Ascending aorta (tissue), 2 donors: ENCODE measurements around the gene TCF4. TPM values are rescaled to one million over a fixed set of nuclear protein-coding genes. Genes with fewer than 3 reads are reported as not detected.

Experiments
- DNase-seq, 2 donors: peaks; one replicate each; pipeline ENCODE4 v3.0.0-alpha.2; 2019; ENCODE audit warnings: low spot score in 2 of 2
- H3K27ac ChIP-seq, 2 donors: fragments of 200-600 bp; sonication (generic); one replicate each; pipeline ENCODE4 v1.5.1; 2016 to 2017; ENCODE audit warnings: mild to moderate bottlenecking in 1 of 2
- H3K27me3 ChIP-seq: fragments of 200-600 bp; sonication (generic); one replicate; pipeline ENCODE4 v1.5.1; 2017
- H3K36me3 ChIP-seq, 2 donors: fragments of 200-600 bp; sonication (generic); one replicate each; pipeline ENCODE4 v1.5.1; 2016
- H3K4me1 ChIP-seq, 2 donors: fragments of 200-600 bp; sonication (generic); one replicate each; pipeline ENCODE4 v1.5.1; 2016 to 2017; ENCODE audit warnings: mild to moderate bottlenecking in 1 of 2
- H3K4me3 ChIP-seq, 2 donors: fragments of 200-600 bp; sonication (generic); one replicate each; pipeline ENCODE4 v1.5.1; 2016 to 2017; ENCODE audit warnings: mild to moderate bottlenecking in 1 of 2
- H3K9me3 ChIP-seq, 2 donors: fragments of 200-600 bp; sonication (generic); one replicate each; pipeline ENCODE4 v1.5.1; 2016
- intact Hi-C: fragments of 100-400 bp; cut with DNase I; formaldehyde crosslinking; loops from one replicate; pipeline ENCODE4 v1.15.1; 2023
- total RNA-seq: library from RNA; depleted of rRNA; stranded (reverse); fragments of >200 nt; gene quantifications from one replicate; pipeline ENCODE4 v1.1.0, GENCODE V29; 2016
- TF ChIP-seq, protein P1 (sequence below), 3 experiments: fragments of 200-600 bp in 2 of 3; fragments of 450-650 bp in 1 of 3; sonication (generic) in 2 of 3; IDR thresholded peaks; one replicate each; pipeline ENCODE4 v1.5.1; 2016 to 2019; ENCODE audit warnings: antibody characterized with exemption in 3 of 3, mild to moderate bottlenecking in 1 of 3, moderate library complexity in 1 of 3

TCF4 gene
- total RNA-seq, 1 donor from 2014 or later: 180 TPM

DNA sequence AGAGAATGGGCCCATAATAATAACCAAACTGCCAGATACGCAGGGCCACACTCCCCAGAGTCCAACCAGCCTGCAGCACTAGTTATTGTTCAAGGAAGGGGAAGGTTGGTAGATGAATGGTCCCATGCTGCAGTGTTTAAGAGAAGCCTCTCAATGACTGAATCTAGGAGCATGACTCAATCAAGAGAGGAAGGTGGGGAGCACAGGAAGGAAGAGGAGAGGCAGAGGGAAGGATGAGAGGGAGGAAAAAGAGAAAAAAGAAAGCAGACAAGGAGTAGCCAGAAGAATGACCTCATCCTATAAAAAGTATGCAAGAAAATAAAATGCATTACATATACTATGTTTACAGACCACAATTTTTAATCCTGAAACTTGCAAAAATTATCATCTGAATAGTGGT, 174.5 kb downstream of the TCF4 start:
- TF ChIP-seq, protein P1, sequence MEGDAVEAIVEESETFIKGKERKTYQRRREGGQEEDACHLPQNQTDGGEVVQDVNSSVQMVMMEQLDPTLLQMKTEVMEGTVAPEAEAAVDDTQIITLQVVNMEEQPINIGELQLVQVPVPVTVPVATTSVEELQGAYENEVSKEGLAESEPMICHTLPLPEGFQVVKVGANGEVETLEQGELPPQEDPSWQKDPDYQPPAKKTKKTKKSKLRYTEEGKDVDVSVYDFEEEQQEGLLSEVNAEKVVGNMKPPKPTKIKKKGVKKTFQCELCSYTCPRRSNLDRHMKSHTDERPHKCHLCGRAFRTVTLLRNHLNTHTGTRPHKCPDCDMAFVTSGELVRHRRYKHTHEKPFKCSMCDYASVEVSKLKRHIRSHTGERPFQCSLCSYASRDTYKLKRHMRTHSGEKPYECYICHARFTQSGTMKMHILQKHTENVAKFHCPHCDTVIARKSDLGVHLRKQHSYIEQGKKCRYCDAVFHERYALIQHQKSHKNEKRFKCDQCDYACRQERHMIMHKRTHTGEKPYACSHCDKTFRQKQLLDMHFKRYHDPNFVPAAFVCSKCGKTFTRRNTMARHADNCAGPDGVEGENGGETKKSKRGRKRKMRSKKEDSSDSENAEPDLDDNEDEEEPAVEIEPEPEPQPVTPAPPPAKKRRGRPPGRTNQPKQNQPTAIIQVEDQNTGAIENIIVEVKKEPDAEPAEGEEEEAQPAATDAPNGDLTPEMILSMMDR (IDR thresholded peaks at IDR 0.05): no peak
- no peaks in the 10 kb centered on the region for H3K36me3 ChIP-seq
- no peaks in the 10 kb centered on the region for H3K27me3 ChIP-seq
- H3K27ac ChIP-seq: no peak overlapping the region
- DNase-seq: no peak
- H3K4me1 ChIP-seq: no peaks in the 10 kb centered on the region
- H3K4me3 ChIP-seq: no peak overlapping the region
- intact Hi-C loops: no loop called here
- no peaks in the 10 kb centered on the region for H3K9me3 ChIP-seq

DNA sequence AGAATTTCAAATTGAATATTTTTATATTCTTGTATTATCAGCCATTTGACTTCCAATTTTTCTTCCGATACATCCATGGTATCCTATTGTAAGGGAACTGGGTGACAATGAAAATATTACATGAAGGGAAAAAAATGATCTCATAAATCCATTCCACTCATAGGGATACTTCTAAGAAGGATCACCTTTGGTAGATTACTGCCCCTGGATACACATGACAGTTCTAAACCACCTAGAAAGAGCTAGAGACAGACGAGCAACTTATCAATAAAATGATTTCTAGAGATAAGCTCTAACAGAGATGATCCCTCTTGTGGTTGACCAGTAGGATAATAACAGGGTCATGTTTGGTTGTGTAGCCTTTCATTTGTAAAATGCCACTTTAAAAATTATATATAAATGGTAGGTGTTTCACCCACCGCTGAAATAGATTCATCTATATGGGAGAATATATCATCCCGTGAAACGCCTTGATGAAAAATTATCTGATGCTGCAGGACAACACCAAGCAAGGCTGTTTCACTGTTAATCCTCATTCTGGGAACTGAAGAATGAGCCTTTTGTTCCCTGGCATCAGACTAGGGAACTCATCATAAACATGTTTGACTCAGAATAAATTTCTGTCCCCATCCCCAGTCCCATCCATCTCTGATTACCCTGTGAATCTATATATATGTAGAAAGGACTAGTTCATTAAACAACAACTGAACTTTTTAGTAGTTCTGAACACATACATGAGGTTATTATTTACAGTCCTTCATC, 180.0 kb downstream of the TCF4 start:
- intact Hi-C loops: loop anchor here (10.0 kb wide), 1 partner anchor 457 kb away; no protein-coding TSS in a partner anchor
- Histone ChIP-seq H3K27ac (no peak overlapping the region), H3K4me1 (peaks cover 0 to 14% of the 10 kb centered on the region in 2 donors), H3K4me3 (no peak overlapping the region), H3K27me3 (no peaks in the 10 kb centered on the region), H3K36me3 (no peaks in the 10 kb centered on the region), H3K9me3 (no peaks in the 10 kb centered on the region)
- no peak for DNase-seq
- TF ChIP-seq, protein P1 (IDR thresholded peaks at IDR 0.05): no peak

GRCh38 chr18:55407191-55407590, 180.8 kb downstream of the TCF4 start:
- no peak overlapping the region for H3K27ac ChIP-seq
- intact Hi-C loops: loop anchor here (10.0 kb wide), 1 partner anchor 458 kb away; no protein-coding TSS in a partner anchor
- no peak for DNase-seq
- peaks cover 0 to 14% of the 10 kb centered on the region in 2 donors for H3K4me1 ChIP-seq
- H3K4me3 ChIP-seq: no peak overlapping the region
- TF ChIP-seq, protein P1 (IDR thresholded peaks at IDR 0.05): no peak
- H3K36me3 ChIP-seq: no peaks in the 10 kb centered on the region
- H3K9me3 ChIP-seq: no peaks in the 10 kb centered on the region
- H3K27me3 ChIP-seq: no peaks in the 10 kb centered on the region

DNA sequence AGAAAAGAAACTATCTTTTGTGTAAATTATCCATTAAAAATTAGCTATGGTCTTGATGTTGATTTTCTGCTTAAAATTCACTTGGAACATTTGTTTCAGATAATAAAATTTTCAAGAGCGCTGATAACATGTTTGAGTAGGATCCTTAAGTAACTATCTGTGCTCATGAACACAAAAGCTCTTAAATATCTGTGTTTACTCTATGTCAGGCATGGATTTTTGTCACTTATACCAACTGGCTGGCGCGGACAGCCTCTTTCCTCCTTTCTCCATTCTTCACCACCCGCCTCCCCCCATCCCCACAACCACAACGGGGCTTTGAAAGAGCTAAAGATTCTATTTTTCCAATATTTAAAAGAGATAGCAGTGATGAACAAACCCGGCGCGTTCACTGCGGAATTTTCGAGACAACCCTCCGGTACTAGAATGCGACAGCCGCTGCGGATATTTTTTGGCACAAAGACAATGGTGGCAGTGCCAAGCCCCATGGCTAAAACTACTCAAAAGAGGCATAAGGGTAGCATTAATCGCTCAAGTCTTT, 181.5 kb downstream of the TCF4 start:
- Histone ChIP-seq H3K4me3 (no peak overlapping the region), H3K4me1 (peaks cover 0 to 14% of the 10 kb centered on the region in 2 donors), H3K9me3 (no peaks in the 10 kb centered on the region), H3K36me3 (no peaks in the 10 kb centered on the region), H3K27ac (no peak overlapping the region), H3K27me3 (no peaks in the 10 kb centered on the region)
- intact Hi-C loops: loop anchor here (10.0 kb wide), 1 partner anchor 458 kb away; no protein-coding TSS in a partner anchor
- no peak for DNase-seq
- TF ChIP-seq, protein P1 (IDR thresholded peaks at IDR 0.05): no peak

DNA sequence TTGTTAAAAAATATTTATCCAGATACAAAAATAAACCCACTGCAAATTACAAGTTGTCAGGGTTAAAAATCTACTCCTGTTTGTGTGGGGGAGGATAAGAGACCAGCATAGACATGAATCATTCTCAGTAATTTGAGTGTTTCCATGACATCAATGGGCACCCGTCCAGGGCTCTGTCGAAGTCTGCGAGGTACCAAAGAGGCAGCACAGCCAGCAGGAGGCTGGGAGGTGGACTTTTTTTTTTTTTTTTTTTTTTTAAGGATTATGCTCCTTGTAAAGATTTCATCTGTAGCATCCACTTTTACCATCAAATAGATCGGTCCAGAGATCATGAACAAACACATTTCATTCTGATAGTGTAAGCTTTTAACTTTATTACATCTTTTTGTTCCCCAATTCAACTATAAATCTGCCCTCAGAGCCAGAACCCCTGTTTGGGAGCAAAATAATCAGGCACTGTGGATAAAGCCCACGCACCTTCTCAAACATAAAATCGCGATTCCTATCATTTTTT, 182.0 kb downstream of the TCF4 start:
- intact Hi-C loops: loop anchor here (2.0 to 10.0 kb wide), 3 partner anchors 85 to 459 kb away; partner anchors contain the start of gene TCF4
- no peaks in the 10 kb centered on the region for H3K36me3 ChIP-seq
- peak overlapping the region; percentile 49 to 68 for H3K27ac ChIP-seq
- H3K27me3 ChIP-seq: no peaks in the 10 kb centered on the region
- peaks cover 0 to 14% of the 10 kb centered on the region in 2 donors for H3K4me1 ChIP-seq
- TF ChIP-seq, protein P1 (IDR thresholded peaks at IDR 0.05): no peak
- H3K9me3 ChIP-seq: no peaks in the 10 kb centered on the region
- DNase-seq: peak; percentile 57 to 95
- peak overlapping the region in 1 of 2 donors; percentile 29 for H3K4me3 ChIP-seq
